Effector memory CD4-positive, alpha-beta T cell (primary cell): Measurements from ENCODE around the gene KLHL40.

Experiments used
- DNase-seq, 3 donors: peaks; one replicate each; pipeline ENCODE4 v3.0.0-alpha.2; 2020
- H3K27ac ChIP-seq: 2 replicates; pipeline ENCODE4 v1.7.0; 2013; ENCODE audit warnings: mild to moderate bottlenecking, low read length, moderate library complexity; ENCODE audit not compliant: insufficient read depth, poor library complexity, severe bottlenecking
- H3K27me3 ChIP-seq: replicated peaks from 2 replicates; pipeline ENCODE4 v1.7.0; 2013; ENCODE audit warnings: mild to moderate bottlenecking, low read length; ENCODE audit not compliant: insufficient read depth, control insufficient read depth, poor library complexity, severe bottlenecking
- H3K36me3 ChIP-seq: 2 replicates; pipeline ENCODE4 v1.7.0; 2013; ENCODE audit warnings: mild to moderate bottlenecking, low read length, moderate library complexity; ENCODE audit not compliant: control insufficient read depth, insufficient read depth
- H3K4me1 ChIP-seq: 2 replicates; pipeline ENCODE4 v1.7.0; 2013; ENCODE audit warnings: low read length, mild to moderate bottlenecking; ENCODE audit not compliant: control insufficient read depth, insufficient read depth, poor library complexity, severe bottlenecking
- H3K4me3 ChIP-seq: 2 replicates; pipeline ENCODE4 v1.7.0; 2013; ENCODE audit warnings: low read length, low read depth, mild to moderate bottlenecking; ENCODE audit not compliant: insufficient read depth, poor library complexity, severe bottlenecking
- H3K9me3 ChIP-seq: 2 replicates; pipeline ENCODE4 v1.7.0; 2013; ENCODE audit warnings: mild to moderate bottlenecking, low read length, moderate library complexity; ENCODE audit not compliant: control insufficient read depth

The KLHL40 gene

GRCh38 chr3:42681361-42682038, 3.8 kb upstream of the KLHL40 start:
- no peaks in the 10 kb centered on the region for H3K36me3 ChIP-seq
- no peak overlapping the region for H3K4me3 ChIP-seq
- no peak for DNase-seq
- no peaks in the 10 kb centered on the region for H3K4me1 ChIP-seq
- H3K27me3 ChIP-seq, result peaks cover 6% of the 10 kb centered on the region
- no peaks in the 10 kb centered on the region for H3K9me3 ChIP-seq
- H3K27ac ChIP-seq, result no peak overlapping the region

GRCh38 chr3:42682301-42683070, 2.9 kb upstream of the KLHL40 start:
- H3K27me3 ChIP-seq, result peaks cover 6% of the 10 kb centered on the region
- no peaks in the 10 kb centered on the region for H3K4me1 ChIP-seq
- no peaks in the 10 kb centered on the region for H3K9me3 ChIP-seq
- no peak for DNase-seq
- H3K4me3 ChIP-seq, result no peak overlapping the region
- no peak overlapping the region for H3K27ac ChIP-seq
- H3K36me3 ChIP-seq, result no peaks in the 10 kb centered on the region

- H3K4me3 ChIP-seq, result no peak overlapping the region
- no peak for DNase-seq
Observed at GRCh38 chr3:42683875-42684598, 1.3 kb upstream of the KLHL40 start.

GRCh38 chr3:42684632-42685362, 540 bp upstream of the KLHL40 start:
- H3K27ac ChIP-seq, result no peak overlapping the region
- no peak overlapping the region for H3K4me3 ChIP-seq
- peaks cover 6% of the 10 kb centered on the region for H3K27me3 ChIP-seq
- no peak for DNase-seq
- H3K4me1 ChIP-seq, result no peaks in the 10 kb centered on the region
- H3K9me3 ChIP-seq, result no peaks in the 10 kb centered on the region
- H3K36me3 ChIP-seq, result no peaks in the 10 kb centered on the region

More at GRCh38 chr3:42683875-42684598, 1.3 kb upstream of the KLHL40 start:
- no peaks in the 10 kb centered on the region for H3K36me3 ChIP-seq
- no peaks in the 10 kb centered on the region for H3K4me1 ChIP-seq
- H3K27me3 ChIP-seq, result peaks cover 6% of the 10 kb centered on the region
- no peak overlapping the region for H3K27ac ChIP-seq
- H3K9me3 ChIP-seq, result no peaks in the 10 kb centered on the region

- no peak overlapping the region for H3K4me3 ChIP-seq
- DNase-seq, result no peak
Observed at GRCh38 chr3:42685891-42686820, 819 bp downstream of the KLHL40 start.

GRCh38 chr3:42686832-42687650, 1.7 kb downstream of the KLHL40 start:
- peaks cover 6% of the 10 kb centered on the region for H3K27me3 ChIP-seq

More at GRCh38 chr3:42685891-42686820, 819 bp downstream of the KLHL40 start:
- H3K27me3 ChIP-seq, result peaks cover 6% of the 10 kb centered on the region
- no peaks in the 10 kb centered on the region for H3K36me3 ChIP-seq
- H3K4me1 ChIP-seq, result no peaks in the 10 kb centered on the region
- no peak overlapping the region for H3K27ac ChIP-seq
- no peaks in the 10 kb centered on the region for H3K9me3 ChIP-seq

GRCh38 chr3:42688016-42688415, 2.7 kb downstream of the KLHL40 start:
- Histone ChIP-seq H3K4me1 (no peaks in the 10 kb centered on the region), H3K27me3 (peaks cover 6% of the 10 kb centered on the region), H3K4me3 (no peak overlapping the region), H3K27ac (no peak overlapping the region), H3K36me3 (no peaks in the 10 kb centered on the region), H3K9me3 (no peaks in the 10 kb centered on the region)
- no peak for DNase-seq

More at GRCh38 chr3:42686832-42687650, 1.7 kb downstream of the KLHL40 start:
- no peaks in the 10 kb centered on the region for H3K36me3 ChIP-seq
- H3K27ac ChIP-seq, result no peak overlapping the region
- no peak for DNase-seq
- H3K4me3 ChIP-seq, result no peak overlapping the region
- no peaks in the 10 kb centered on the region for H3K4me1 ChIP-seq
- no peaks in the 10 kb centered on the region for H3K9me3 ChIP-seq

- no peak for DNase-seq
- Histone ChIP-seq H3K9me3 (no peaks in the 10 kb centered on the region), H3K4me1 (no peaks in the 10 kb centered on the region), H3K27me3 (peaks cover 6% of the 10 kb centered on the region), H3K36me3 (no peaks in the 10 kb centered on the region), H3K27ac (no peak overlapping the region), H3K4me3 (no peak overlapping the region)
Observed at GRCh38 chr3:42688487-42689420, 3.4 kb downstream of the KLHL40 start.
